NCI-H146 treated with DMSO at 0.1 percent for 48 hours (cell line): ENCODE data around the gene CACNA1S.

Experiments used
- DNase-seq: peaks from one replicate; lab custom pipeline; 2025; ENCODE audit not compliant: unreplicated experiment; lab: John Stamatoyannopoulos, UW

The CACNA1S gene

DNA sequence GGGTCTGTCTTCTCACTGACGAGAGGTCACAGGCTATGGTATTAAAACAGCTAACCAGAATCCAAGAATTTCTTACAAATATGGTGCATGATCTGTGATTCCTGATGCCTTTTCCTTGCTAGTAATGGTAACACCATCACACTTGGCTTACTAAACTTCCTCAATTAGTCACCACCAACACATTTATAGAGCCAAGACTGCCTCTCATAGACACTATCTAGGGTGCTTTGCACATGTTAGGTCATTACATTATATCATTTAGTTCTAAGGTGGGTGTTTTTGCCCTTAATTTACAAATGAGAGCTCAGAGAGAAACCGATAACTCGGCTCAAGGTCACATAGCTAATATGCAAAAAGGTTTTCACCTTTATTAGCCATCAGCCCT is 97.4 kb downstream of the CACNA1S start:
- DNase-seq = no peak

DNA sequence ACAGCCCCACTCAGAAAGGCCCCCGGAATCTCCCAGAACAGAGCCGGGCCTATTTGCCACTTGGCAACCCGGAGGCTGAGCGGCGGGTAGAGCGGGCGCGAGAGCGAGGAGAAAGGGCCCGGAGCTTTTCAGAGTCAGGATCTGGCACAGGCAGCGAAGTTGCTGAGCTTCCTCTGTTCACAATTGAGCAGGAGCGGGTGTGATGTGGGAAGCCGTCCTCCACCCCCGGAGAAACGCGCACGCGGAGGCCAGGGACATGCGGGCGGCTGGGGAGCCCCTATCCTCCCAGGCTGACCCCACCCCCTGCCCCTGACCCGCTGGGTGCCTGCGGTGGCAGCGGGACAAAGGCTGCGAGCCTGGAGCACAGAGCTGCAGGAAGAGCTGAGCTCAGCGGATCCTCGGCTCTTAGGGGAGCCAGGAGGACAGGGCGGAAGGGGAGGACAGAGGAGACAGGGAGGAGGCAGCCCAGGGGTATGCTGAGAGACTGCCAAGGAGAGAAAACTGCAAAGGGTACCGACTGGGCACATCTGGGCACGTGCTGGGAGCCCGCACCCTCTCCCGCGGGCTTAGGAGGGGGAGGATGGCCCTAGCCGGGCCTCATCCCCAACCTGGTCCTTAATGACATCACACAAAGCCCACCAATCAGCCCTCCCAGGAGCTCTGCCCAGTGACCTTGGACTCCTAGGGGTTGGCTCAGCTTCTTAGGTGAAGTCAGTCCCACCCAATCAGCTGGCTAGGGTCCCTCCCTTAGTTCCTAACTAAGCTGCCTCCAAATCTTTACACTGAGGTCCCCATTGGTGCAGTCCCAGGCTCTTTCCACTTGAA is 98.0 kb downstream of the CACNA1S start:
- DNase-seq = no peak

DNA sequence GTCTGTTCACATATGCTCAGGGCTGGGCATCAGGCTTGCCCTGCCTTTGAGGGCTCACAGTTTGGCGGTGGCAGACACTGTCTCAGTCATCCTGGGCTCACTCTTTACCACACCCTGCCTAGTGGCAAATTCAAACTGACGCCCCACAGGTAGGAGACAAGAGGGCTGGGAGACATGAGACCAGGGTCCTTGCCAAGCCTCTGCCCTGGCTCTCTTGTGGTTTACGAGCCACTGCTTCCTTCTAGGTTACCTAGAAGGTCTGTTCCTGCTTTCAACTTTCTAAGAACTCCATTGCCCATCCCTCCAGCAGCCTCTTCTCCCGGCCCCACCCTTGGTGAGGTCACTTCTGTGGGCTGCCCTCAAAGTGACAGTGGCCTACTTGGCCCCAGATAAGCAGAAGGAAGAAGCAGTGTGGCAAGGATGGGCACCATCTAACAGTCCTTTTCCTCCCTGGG is 99.2 kb downstream of the CACNA1S start:
- DNase-seq = no peak

DNA sequence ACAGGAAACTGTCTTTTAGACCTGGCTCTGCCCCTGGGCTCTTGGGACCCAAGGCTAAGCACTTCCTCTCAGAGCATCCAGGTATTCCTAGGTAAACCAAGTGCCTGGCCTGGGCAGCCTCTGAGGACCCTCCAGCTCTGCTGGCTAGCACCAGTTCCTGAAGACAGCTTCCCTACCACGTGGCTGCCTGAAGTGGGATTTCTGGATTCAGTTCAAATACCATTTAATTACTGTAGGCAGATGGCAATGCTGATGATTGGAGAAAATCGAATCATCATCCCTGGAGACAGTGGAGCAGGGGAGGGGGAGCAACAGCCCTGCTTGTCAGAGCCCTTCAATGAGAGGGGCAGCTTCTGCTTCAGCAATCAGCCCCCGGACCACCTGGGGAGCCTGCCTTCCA is 100.6 kb downstream of the CACNA1S start:
- DNase-seq = peak; percentile 7

DNA sequence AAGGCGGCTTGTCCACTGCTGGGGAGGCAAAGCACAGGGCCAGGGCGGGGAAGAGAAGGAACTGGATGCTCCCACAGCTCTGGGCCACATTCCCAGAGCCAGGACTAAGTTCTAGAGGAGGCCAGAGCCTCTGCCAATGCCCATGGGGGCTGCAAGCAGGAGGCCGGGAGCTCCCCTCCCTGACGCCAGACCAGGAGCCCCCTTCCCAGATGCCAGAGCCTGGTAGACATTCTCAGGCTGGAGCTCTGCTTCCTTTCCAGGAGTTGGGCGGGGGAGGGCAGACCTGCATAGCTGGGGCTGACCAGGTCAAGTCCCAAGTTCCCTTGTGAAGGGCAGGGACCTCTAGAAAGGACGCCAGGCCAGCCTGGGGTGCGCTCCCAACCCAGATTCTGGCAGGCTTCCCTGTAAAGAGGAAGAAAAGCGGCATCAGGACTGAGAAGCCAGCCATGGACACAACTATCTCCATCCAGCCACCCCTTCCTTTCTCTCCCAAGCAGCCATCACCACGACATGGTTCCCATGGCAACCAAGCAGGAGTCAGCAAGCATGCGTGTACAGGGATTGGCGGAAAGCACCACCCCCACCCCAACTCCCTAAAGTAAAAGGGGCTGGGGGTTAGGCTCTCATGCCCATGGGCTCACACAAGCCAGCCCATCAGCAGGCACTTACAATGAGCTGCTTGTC is 102.1 kb downstream of the CACNA1S start:
- DNase-seq = no peak

DNA sequence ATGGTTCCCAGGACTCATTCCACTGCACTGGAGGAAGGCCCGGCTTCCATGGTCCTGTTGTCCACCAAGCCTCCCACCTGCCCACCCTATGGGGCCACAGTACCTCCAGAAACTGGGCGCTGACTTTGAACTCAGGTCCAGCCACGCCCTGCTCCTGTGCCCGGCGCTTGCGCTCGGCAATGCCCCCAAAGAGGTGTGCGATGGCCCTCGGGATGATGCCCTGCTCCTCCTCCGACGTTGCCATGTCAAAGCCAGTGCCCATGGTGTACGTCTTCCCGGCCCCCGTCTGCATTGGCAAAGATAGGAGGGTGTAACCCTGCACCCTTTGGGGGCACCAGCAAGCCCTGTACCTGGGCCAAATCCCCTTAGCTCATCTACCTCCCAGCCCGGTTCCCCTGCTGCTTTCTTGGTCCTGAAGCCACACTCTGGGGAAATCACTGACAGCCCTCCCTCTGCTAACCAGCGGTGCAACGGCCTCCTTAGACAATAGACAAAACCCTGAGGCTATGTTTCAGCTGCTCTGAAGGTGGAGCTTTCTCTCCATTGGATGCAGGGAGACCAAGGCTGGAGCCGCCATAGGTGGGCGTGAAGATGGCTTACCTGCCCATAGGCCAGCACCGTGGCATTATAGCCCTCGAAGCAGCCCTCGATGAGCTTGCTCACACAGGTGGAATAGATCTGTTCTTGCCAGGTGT is 103.4 kb downstream of the CACNA1S start:
- peak; percentile 91 for DNase-seq

DNA sequence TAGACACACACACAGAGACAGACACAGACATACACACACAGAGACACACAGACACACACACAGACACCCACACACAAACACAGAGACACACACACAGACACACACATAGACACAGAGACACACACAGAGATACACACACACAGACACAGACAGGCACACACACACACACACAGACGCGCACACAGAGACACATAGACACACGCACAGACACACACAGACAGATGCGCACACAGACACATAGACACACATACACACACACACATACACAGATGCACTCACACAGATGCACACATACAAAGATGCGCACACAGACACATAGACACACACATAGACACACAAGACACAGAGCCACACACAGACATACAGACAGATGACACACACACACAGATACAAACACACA is 104.7 kb downstream of the CACNA1S start:
- DNase-seq = no peak

DNA sequence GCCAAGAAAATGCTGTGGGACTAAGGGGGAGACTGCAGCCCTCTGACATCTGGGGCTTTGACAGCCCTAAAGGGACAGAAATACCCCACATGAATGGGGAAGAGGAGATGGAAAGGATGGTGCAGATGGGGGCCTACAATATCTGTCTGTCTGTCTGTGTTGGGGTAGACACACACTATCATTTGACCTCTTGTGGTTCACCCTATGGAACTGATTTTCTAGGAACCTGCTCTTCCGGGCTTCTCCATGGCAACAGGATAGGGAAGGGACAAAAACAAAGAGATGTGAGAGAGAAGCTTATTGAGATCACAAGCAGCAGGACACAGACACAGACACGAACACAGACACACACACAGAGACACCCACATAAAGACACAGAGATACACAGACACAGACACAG is 105.8 kb downstream of the CACNA1S start:
- no peak for DNase-seq

DNA sequence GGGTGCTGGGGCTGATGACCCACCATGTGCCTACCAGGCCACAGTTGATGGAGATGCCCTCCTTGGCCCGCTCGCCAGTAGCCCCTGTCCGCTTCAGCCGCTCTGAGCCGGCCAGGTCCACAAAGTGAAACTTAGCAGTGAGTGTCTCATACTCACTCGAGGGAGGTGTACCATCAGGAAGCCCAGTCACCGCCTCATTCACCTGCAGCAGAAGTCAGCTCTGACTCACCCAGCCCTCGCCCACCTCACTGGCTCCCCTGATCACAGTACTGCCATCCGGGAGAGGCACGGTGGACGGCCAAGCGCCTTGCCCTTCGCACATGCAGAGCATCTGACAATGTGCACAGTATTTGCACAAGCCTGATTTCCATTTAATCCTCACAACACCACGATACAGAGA is 107.5 kb downstream of the CACNA1S start:
- no peak for DNase-seq

DNA sequence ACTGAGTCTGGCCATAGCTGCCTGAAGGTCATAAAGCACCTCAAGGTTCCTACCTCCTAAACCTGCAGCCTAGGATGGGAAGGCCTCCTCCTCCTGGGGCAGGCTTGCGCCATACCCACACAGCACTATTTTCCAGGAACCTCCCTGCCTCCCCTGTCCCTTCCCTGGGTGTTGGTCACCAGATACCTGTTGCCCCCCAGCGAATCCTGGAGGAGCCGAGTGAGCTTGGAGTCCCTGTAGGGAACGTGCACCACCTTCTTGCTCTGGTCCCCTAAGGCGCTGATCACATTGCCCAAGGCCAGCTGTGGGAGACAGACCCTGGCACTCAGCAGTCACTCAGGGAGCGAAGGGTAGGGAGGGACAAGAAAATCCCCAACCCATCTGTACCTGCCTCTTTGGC is 108.1 kb downstream of the CACNA1S start:
- DNase-seq = no peak

DNA sequence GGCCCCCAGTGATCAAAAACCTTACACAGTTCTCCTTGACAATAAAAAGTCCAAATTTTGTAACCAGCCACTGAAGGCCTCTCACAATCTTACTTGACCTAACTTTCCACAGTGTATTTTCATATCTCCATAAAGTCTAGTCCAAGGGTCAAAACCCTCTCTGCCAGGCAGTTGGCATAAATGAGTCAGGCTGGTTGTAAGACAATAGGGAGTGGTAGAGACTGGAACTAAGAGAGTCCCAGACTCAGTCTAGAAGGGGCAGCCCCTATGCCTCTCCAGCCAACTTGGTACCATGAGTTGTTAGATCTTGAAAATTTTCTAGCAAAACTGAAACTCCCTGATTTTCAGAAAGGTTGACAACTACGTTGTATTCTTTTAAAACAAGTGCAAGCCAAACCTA is 109.7 kb downstream of the CACNA1S start:
- no peak for DNase-seq

DNA sequence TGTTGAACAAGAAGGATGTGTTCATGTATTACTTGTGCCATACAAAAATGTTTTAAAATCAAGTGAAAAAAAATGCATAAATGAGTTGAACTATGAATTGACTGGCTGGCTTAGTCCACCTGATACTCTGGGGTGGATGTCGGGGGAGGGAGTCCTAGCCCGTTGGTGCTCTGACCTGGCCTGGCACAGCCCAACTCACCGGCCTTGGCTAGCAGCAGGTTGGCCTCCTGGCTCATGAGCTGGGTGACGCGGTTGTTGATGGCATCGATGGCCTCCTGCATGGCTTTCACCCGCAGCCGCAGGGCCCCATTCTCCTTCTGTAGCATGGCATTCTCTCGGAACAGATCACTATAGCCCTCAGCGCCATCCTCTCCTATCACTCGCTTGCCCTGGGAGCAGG is 110.3 kb downstream of the CACNA1S start:
- no peak for DNase-seq

DNA sequence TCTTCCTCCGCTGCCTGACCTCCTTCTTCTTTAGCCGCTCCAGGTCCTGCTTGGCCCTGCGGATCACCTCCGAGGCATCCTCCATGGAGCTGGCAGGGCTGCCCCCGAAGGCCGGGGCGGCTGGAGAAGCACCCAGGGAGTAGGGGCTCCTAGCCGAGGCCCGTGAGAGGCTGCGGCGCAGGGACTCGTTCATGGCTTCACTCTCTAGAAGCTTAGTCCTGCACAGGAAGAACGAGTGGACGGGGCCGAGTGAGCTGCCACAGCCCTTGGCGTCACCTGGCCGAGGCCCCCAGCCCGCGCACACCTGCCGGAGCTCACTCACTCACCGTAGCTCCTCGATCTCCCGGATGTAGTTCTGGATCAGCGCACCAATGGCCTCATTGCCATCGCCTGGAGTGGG is 111.8 kb downstream of the CACNA1S start:
- no peak for DNase-seq

DNA sequence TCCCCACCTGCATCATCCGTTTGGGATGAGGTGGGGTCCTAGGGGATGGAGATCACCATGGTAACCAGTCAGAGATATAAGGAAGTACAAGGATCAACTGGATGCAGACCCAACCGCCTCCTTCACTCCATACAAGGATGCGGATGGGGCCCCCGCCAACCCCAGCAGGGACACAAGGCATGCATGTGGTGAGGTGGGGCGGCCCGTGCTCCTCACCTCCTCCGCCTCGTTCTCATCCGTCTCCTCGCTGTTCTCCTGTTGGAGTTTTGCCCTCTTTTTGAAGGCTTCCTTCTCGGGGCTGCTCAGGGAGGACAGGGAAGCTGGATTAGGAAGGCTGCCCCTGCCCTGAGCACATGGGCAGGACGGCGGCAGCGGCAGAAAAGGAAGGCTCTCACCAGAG is 112.6 kb downstream of the CACNA1S start:
- DNase-seq = no peak

DNA sequence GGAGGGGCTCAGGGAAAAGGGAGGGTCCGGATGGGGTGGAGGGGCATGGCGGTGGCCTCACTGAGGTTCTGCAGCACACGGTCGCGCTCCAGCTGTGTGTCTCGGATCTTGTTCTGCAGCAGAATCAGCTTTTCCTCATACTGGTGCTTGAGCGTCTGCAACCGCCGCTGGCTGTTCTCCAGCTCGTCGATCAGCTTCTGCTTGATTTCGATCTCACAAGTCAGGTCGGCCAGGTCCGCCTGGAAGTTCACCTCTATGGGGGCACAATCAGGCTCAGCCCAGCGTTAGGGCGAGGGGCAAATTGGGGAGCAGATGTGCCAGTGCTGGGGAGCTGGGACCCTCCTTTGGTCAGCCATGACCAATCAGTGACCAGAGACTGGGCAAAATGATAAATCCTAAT is 113.9 kb downstream of the CACNA1S start:
- DNase-seq = no peak

DNA sequence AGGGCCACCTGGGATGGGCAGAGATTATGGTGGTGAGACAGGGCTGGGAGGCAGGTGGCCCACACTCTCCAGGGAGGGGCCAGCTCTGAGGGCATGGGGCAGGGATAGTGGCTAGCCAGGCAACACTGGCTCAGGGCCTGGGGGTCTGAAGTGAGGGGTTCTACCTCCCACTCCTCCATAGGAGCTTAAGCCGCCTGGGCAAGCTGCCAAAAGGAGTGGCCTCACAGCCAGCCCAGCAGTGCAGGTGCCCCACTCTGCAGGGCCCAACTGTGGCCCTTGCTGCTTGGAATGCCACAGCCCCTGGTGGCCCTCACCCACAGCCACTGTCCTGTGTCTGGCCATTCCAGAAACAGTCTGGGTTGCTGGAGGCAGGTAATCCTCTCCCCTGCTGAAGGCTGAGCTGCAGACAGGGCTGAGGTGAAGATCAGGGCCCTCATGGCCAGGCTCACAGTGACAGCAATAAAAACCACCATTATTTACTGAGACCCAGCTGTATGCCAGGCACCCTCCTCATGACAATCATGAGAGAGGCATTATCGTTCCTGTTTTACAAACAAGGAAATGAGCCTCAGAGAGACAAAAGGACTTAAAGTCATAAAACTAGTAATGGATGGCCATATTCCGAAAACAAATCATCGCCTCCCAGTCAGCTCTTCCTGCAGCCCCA is 119.7 kb downstream of the CACNA1S start:
- DNase-seq = no peak

DNA sequence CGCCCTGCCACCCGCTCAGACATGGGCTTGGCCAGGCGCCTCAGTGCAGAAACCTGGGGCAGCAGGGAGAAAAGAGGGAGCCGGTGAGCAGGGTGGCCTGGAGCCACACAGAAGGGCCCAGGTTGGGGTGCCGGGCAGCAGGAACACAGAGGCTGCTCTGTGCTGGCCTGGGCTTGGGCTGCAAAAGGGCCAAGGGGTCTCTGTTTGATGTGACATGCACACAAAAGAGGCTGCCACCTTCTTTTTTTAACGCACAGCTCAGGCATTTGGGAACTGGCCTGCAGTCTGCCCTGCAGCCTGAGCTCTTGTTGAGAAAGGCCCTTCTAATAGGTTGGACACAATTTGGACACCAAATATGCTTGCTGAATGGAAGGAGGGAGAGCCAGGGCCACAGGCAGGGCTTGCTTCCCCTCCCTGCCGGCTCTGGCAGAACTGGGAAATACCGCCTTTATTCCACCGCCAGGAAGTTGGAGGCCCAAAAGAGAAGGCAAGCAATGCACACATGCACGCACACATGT is 121.1 kb downstream of the CACNA1S start:
- no peak for DNase-seq

DNA sequence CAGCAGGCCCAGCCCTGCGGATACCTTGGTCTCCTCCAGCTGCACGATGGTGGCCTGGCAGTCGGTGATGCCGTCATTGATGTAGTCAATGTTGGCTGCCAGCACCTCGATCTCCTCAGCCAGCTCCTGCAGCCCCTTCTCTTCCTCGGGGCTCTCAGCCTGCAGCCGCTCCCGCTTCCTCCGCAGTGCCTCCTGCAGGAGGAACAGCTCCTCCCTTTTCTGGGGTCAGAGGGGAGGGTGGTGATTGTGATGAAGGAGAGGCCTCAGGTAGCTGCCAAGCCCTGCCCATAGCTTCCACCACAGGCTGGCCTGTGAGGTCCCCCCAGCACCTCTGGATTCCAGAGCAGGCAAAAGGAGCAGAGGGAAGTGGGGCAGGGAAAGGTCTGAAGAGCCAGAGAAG is 122.1 kb downstream of the CACNA1S start:
- no peak for DNase-seq
